Small intestine (tissue), 7 donors: ENCODE data around the gene VCX2. TPM values are rescaled to one million over a fixed set of nuclear protein-coding genes. Genes with fewer than 3 reads are reported as not detected.
"Not testable (repeated sequence)": the region's sequence is repeated elsewhere in the genome, so short reads cannot be mapped to it uniquely, and the experiment has no call there.

ENCODE experiments used
- DNase-seq, 2 donors: peaks; one replicate each; pipeline versions ENCODE4 v3.0.0 to v3.0.0-alpha.2; 2013
- FAIRE-seq: peaks from 2 replicates; lab custom pipeline; 2012; peaks lifted over from hg19 to GRCh38; lab: Jason Lieb, UNC
- H3K27ac ChIP-seq, 3 donors: one replicate each; pipeline ENCODE4 v1.5.1; 2013; ENCODE audit warnings: low read length in 2 of 3, mild to moderate bottlenecking in 2 of 3, control low read depth in 1 of 3, inconsistent platforms in 1 of 3, low read depth in 1 of 3, moderate library complexity in 1 of 3
- H3K27me3 ChIP-seq, 3 donors: one replicate each; pipeline ENCODE4 v1.6.1; 2013; ENCODE audit warnings: low read length in 3 of 3, inconsistent platforms in 1 of 3; ENCODE audit not compliant: control insufficient read depth in 3 of 3, insufficient read depth in 3 of 3
- H3K36me3 ChIP-seq, 3 donors: one replicate each; pipeline ENCODE4 v1.6.1; 2013; ENCODE audit warnings: low read length in 3 of 3, inconsistent platforms in 1 of 3, low read depth in 1 of 3, mild to moderate bottlenecking in 1 of 3, moderate library complexity in 1 of 3; ENCODE audit not compliant: control insufficient read depth in 3 of 3, insufficient read depth in 2 of 3
- H3K4me1 ChIP-seq, 3 donors: one replicate each; pipeline ENCODE4 v1.6.1; 2013; ENCODE audit warnings: low read length in 2 of 3, inconsistent platforms in 1 of 3, low read depth in 1 of 3, mild to moderate bottlenecking in 1 of 3, moderate library complexity in 1 of 3; ENCODE audit not compliant: control insufficient read depth in 3 of 3, insufficient read depth in 2 of 3
- H3K4me3 ChIP-seq, 3 donors: one replicate each; pipeline ENCODE4 v1.5.1; 2013; ENCODE audit warnings: low read length in 3 of 3, control low read depth in 1 of 3, inconsistent platforms in 1 of 3, low read depth in 1 of 3, mild to moderate bottlenecking in 1 of 3, moderate library complexity in 1 of 3
- H3K9me3 ChIP-seq, 2 donors: one replicate each; pipeline ENCODE4 v1.6.1; 2013; ENCODE audit warnings: low read depth in 1 of 2, low read length in 1 of 2; ENCODE audit not compliant: control insufficient read depth in 2 of 2, insufficient read depth in 1 of 2
- WGBS, 3 donors: extraction: QIAGEN DNeasy Blood & Tissue Kit; methylation state at CpG; one replicate each; pipeline ENCODE4 v1.1.7; 2013; 5-methylcytosine and 5-hydroxymethylcytosine counted together
- polyA plus RNA-seq, 4 donors: library from polyadenylated mRNA; stranded (reverse) in 3 of 4; unstranded in 1 of 4; fragments of 200-250 nt in 3 of 4; fragments of 120-200 nt in 1 of 4; gene quantifications; one replicate each; pipeline versions ENCODE4 v1.2.1 to v1.2.3, GENCODE V29; 2013
- donor health status: healthy with polysubstance abuse.
- donor health status: control.
- donor health status: control.
- donor health status: Bipolar disorder and iron deficiency.
- donor health status: healthy.

The VCX2 gene
- polyA plus RNA-seq, 4 donors, result not detected

DNA sequence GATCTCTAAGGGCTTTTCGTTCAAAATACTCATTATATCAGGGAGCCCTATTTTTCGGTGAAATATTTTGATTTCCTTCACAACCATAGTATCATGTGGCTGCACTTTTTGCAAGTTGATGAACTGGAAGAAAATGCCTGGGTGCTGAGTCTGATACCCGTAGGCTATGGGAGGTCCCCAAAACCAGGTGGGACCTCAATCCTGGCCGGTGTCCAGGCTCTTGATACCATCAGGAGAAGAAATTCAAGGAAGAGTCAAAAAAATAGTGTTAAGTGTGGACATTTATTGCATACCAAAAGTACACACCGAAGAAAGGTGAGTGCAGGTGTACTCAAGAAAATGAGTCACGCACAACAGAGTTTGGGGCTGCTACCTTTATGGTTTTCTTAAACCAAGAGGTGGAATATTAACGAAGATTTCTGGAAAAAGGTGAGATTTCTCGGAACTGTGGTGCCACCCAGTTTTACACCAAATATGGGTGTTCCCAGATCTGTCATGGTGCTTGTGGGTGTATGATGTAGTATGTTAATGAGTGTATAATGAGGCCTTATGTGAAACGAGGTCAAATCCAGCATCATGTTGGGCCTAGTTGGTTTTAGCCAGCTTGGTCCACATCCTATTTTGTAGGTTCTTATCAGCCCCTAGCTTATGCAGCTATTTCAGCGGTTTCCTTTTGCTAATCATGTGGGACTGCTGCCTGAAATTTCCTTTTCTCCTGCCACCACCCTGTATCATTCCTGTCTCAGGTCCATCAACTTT is 29.9 kb downstream of the VCX2 start:
- FAIRE-seq (no peak), DNase-seq (no peak)
- no peaks in the 10 kb centered on the region for H3K27me3 ChIP-seq
- H3K36me3 ChIP-seq, result no peaks in the 10 kb centered on the region
- H3K4me3 ChIP-seq, result no peak overlapping the region
- no peaks in the 10 kb centered on the region for H3K9me3 ChIP-seq
- 86 to 91% (median 91%) methylated on average over 10 of the region's 10 CpGs for WGBS, 3 donors
- no peaks in the 10 kb centered on the region for H3K4me1 ChIP-seq
- H3K27ac ChIP-seq, result no peak overlapping the region

DNA sequence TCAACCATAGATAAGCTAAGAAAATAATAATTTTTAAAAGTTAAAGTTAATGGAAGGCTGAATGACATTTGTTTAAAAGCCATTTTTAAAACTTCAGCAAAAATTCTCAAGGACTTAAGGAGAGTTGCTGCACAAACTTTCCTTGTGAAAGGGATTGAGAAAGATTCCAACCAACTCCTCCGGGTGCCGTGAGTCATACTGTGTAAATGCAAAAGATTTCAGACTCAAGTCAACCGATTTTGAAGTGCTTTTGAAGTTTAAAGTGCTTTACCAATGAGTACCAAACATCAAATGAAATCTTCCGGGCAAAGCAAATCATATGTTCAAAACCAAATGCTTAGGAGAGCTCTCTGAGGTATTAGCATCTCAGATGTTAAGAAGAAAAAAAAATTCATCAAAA is 31.4 kb downstream of the VCX2 start:
- DNase-seq, result no peak
- Histone ChIP-seq H3K36me3 (no peaks in the 10 kb centered on the region), H3K4me3 (no peak overlapping the region), H3K27me3 (no peaks in the 10 kb centered on the region), H3K27ac (no peak overlapping the region), H3K9me3 (no peaks in the 10 kb centered on the region), H3K4me1 (no peaks in the 10 kb centered on the region)
- FAIRE-seq, result no peak
- WGBS, 3 donors, result 70 to 79% (median 77%) methylated on average over 4 of the region's 4 CpGs

DNA sequence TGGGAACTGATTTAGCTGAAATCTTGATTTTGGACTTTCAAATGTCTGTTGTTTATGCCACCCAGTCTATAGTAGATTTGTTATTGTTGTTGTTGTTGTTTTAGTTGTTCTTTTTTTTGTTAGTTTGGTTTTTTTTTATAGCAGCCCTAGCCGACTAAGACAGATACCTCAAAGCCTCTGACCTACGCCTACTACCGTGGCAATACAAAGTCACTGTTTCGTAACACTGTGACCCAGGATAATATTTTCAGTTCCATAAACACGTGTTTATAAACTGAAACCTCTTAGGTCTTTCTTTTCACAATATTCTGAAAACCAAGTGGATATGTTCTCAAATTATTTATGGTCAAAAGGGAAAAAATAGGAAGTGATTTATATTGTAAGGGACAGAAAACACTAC is 32.8 kb downstream of the VCX2 start:
- no peaks in the 10 kb centered on the region for H3K36me3 ChIP-seq
- no peak overlapping the region for H3K4me3 ChIP-seq
- 82 to 88% (median 88%) methylated on average over 5 of the region's 5 CpGs for WGBS, 3 donors
- no peaks in the 10 kb centered on the region for H3K4me1 ChIP-seq
- no peak overlapping the region for H3K27ac ChIP-seq
- DNase-seq (no peak), FAIRE-seq (no peak)
- no peaks in the 10 kb centered on the region for H3K27me3 ChIP-seq
- H3K9me3 ChIP-seq, result no peaks in the 10 kb centered on the region

DNA sequence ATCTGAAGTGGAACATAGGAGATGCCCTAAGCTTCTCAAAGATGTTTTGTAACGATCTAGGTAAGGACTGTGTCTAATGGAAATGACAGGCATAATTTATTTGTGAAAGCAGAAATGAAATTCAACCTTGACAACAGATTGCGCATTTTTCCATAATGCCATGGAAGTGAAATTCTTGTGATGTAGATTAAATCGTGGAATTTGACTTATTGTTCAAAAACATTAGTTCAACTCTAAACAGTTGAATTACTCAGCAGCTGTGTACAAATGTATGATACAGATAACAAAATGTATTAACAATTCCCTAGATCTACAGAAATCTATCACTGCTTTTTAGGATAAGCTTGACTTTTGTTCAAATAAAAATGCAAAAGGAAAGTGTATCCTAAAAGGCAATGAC is 44.4 kb downstream of the VCX2 start:
- H3K4me1 ChIP-seq, result no peaks in the 10 kb centered on the region
- 84 to 88% (median 86%) methylated on average over 3 of the region's 3 CpGs for WGBS, 3 donors
- H3K27ac ChIP-seq, result no peak overlapping the region
- no peaks in the 10 kb centered on the region for H3K9me3 ChIP-seq
- no peak overlapping the region for H3K4me3 ChIP-seq
- H3K27me3 ChIP-seq, result no peaks in the 10 kb centered on the region
- FAIRE-seq (no peak), DNase-seq (no peak)
- H3K36me3 ChIP-seq, result no peaks in the 10 kb centered on the region

DNA sequence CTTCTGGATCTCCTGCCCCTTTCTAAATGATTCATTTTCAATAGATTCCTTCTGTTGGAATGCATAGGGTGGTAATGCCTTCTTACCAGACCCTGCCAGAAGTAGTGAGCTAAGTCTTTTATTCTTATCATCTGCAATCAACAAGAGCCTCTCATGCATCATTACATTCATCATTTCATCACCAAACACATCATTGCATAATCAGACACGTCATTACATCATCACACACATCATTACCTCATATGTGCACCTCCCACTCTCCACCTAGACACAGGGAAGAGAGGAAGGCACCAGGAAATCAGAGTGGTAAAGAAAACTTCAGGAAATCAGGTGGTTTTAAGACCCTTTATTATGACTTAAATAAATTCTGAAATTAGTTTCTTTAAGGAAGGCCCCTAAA is 45.0 kb downstream of the VCX2 start:
- 70 to 83% (median 82%) methylated on average over 1 of the region's 1 CpG for WGBS, 3 donors
- no peaks in the 10 kb centered on the region for H3K27me3 ChIP-seq
- peaks cover 0 to 1% of the 10 kb centered on the region in 2 donors for H3K9me3 ChIP-seq
- FAIRE-seq, result no peak
- H3K36me3 ChIP-seq, result no peaks in the 10 kb centered on the region
- DNase-seq, result no peak
- no peak overlapping the region for H3K27ac ChIP-seq
- no peak overlapping the region for H3K4me3 ChIP-seq
- H3K4me1 ChIP-seq, result no peaks in the 10 kb centered on the region

DNA sequence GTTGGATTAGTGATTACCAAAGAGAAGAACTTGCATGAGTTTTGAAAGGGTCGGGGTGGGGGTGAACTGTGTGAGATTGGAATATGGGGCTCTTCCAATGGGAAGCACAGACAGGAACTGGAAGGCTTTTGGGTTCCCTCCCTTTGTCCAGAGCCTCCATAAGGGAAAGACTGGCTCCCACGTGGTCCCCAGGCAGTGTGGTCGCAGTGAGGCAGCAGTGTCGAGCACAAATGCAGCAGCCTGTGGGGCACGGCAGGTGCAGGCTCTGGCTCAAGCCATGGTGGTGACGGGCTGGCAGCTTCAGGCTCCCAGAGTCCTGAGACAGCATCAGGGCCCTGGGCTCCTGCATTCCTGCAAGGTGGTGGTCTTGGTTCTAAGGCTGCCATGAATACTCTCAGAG is 45.5 kb downstream of the VCX2 start:
- no peak overlapping the region for H3K27ac ChIP-seq
- H3K4me1 ChIP-seq, result no peaks in the 10 kb centered on the region
- no peaks in the 10 kb centered on the region for H3K36me3 ChIP-seq
- FAIRE-seq (no peak), DNase-seq (no peak)
- 88 to 90% (median 90%) methylated on average over 5 to 6 of the region's 6 CpGs for WGBS, 3 donors
- no peaks in the 10 kb centered on the region for H3K27me3 ChIP-seq
- peaks cover 0 to 1% of the 10 kb centered on the region in 2 donors for H3K9me3 ChIP-seq
- H3K4me3 ChIP-seq, result no peak overlapping the region

DNA sequence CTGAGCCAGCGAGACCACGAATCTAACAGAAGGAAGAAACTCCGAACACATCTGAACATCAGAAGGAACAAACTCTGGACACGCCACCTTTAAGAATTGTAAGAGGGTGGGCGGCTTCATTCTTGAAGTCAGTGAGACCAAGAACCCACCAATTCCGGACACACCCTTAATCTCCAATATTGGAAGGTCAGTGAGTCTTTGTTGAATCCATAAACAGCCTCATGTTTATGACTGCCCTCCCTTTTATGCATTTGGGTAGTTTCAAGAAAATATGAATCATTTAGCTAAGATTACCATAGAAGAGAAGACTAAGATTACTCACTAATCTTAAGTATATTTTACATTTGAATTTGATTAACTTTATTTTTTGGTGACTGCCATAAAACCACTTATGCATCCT is 48.5 kb downstream of the VCX2 start:
- DNase-seq (no peak), FAIRE-seq (no peak)
- no peaks in the 10 kb centered on the region for H3K36me3 ChIP-seq
- no peaks in the 10 kb centered on the region for H3K27me3 ChIP-seq
- WGBS, 3 donors, result 91 to 93% (median 92%) methylated on average over 6 of the region's 6 CpGs
- H3K27ac ChIP-seq, result no peak overlapping the region
- no peak overlapping the region for H3K4me3 ChIP-seq
- peaks cover 0 to 1% of the 10 kb centered on the region in 2 donors for H3K9me3 ChIP-seq
- H3K4me1 ChIP-seq, result no peaks in the 10 kb centered on the region

DNA sequence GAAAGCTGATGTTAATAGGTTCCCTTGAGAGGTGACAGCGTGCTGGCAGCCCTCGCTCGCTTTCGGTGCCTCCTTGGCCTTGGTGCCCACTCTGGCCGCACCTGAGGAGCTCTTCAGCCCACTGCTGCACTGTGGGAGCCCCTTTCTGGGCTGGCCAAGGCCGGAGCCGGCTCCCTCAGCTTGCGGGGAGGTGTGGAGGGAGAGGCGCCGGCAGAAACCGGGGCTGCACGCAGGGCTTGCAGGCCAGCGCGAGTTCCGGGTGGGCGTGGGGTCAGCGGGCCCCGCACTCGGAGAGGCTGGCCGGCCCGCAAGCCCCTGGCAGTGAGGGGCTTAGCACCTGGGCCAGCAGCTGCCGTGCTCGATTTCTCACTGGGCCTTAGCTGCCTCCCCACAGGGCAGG is 49.7 kb downstream of the VCX2 start:
- not testable (repeated sequence) for H3K36me3 ChIP-seq, H3K4me3 ChIP-seq, H3K9me3 ChIP-seq, H3K4me1 ChIP-seq, H3K27me3 ChIP-seq, FAIRE-seq, DNase-seq, H3K27ac ChIP-seq
- WGBS, 3 donors, result 89 to 97% (median 96%) methylated on average over 16 to 23 of the region's 23 CpGs
